Iris pigment epithelial cell (primary cell): Measurements from ENCODE around the gene TMEM243.

Source experiments
- DNase-seq: peaks from one replicate; pipeline ENCODE4 v3.0.0-alpha.2; 2011; ENCODE audit warnings: low read depth

TMEM243 gene

DNA sequence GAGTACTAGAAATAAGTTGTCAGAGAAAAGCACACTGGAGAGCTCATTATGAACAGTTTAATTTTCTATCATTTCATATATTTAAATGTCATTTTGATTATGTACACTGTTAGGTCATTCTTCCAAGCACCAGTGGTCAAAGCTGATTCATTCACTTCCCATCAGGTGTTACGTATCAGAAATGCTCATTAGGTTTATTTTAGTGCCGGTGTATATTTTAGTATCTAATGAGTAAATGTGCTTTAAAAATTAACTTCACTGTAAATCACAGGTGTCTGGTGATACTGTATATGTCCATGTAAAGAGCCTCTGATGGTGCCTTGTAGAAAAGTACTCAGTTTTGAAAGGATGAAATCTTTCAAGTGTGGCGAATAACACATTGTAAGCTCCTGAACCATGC lies 63.7 kb downstream of the TMEM243 start:
- DNase-seq: peak; percentile 21

GRCh38 chr7:87154569-87154968 lies 65.0 kb downstream of the TMEM243 start:
- no peak for DNase-seq

GRCh38 chr7:87154166-87154565 lies 65.4 kb downstream of the TMEM243 start:
- no peak for DNase-seq

DNA sequence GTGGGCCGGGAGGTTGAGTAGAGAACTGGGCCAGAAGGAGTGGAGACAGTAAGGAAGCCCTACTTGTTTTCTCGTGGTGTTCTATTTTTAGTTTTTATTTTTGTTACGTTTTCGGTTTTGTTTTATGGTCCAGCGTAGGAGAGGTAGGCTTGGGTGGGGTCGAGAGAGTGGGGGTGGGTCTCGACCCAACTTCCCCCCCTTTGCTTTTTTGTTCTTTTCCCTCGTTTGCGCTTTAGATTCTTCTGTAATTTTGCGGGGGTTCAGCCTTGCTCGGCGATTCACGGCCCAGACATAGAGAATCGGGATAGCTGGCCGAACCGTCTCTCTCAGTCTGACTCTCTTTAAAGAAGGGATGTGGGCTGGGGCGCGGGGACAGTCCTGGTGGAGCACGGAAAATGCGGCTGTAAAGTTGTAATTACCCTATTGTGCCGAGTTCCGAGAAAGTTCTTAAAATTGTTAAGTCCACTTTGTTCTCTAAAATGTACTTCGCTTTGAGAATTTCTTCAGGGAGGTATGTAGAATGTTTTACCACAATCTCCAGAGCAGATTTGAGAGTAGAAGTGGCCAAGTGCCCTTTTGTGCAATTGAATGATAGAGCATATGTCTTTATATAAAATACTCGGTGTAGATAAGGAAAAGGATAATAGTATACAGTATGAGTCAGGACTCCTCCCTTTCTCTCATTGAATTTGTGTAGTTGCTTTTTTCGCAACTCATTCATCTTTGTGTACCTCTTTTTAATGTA lies 66.5 kb downstream of the TMEM243 start:
- DNase-seq: peak; percentile 39

- DNase-seq: peak; percentile 94
Measured at GRCh38 chr7:87152112-87152896, 67.2 kb downstream of the TMEM243 start, which contains the start of gene DMTF1. DMTF1 (plus strand) TSS chr7:87152453; CDS start chr7:87164942, 12,489 bp downstream.

GRCh38 chr7:87151729-87152111 lies 67.8 kb downstream of the TMEM243 start:
- DNase-seq: no peak

DNA sequence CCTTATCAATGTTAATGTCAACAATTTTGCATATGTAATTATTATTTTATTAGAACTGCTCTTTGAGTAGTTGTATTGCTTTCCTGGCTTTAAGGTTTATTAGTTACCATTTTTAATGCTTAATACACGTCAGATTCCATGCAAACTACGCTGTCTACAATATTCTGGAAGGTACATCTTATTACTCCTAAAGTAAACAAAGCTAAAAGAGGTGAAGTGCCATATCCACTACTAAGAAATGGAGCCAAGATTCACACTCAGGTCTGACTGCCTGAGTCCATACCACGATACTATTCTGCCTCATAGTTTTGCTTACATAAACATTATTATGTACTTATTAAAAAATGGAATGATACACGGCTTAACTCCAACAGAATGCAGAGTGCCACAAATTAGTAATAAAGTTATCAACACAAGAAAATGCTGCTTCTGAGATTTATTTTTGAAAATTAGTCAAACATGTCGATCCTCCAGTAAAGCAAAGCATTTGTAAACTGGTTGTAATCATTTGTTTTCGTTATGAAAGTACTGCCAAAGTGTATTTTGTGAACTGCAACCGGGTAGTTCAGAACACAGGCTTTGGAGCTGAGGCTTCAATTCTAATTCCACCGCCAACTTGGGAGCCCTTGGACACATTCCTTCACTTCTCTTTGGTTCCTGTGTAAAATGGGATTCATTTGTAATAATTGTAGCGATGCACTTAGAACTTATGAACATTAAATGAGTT lies 68.4 kb downstream of the TMEM243 start:
- DNase-seq: no peak

DNA sequence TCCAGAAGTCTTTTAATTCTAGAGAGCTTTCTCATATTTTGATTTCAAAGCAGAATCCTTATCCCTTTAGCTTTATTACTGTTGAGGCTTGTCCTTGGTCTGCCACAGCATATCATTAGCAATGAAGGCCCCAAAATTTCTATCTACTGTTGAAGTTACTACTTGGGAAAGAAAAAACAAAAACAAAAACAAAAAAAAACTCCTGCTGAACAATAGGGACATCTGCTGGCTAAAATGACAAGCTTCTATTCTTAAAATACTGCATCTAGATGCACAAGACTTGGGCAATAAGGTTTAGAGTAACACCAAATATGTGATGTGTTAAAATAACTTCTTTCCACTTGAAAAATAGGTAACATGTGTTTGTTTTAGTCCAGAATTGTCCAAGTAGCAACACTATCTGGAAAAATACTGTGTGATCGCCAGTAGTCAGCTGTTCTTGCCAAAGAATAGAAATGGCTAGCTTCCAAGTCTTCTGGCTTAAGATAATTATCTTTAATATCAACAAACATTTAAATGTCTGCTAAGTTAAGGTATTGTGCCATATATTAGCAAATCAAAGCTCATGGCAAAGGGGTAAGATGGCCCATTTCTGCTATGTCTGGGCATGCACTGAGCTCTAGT lies 71.1 kb downstream of the TMEM243 start:
- DNase-seq: peak; percentile 46

DNA sequence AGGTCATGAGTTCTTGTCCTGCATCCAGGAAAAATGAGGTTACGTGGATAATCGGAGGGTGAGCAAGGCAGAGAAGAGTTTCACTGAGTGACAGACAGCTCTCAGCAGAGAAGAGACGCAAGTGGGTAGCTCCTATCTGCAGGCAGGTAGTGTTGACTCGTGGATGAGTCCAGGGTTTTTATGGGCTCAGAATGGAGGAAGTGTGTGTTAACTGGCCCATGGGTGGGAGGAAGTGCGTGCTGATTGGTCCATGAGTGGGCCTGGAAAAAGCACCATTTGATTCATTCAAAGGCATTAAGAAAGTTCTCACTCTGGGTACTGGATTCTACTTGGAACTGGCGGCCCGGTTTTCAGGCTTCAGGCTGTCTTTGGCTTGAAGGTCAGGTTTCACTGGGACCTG lies 72.0 kb downstream of the TMEM243 start:
- no peak for DNase-seq

- DNase-seq: no peak
Measured at GRCh38 chr7:87146740-87147386, 72.7 kb downstream of the TMEM243 start.
